ENCODE measurements around the gene KLC1.
"Not testable (repeated sequence)": the region's sequence is repeated elsewhere in the genome, so short reads cannot be mapped to it uniquely, and the experiment has no call there.

The KLC1 gene

GRCh38 chr14:103686831-103687485 is 57.9 kb downstream of the KLC1 start:
- Mint-ChIP-seq H3K4me3 (no peak overlapping the region), H3K9me3 (no peaks in the 10 kb centered on the region), H3K36me3 (peaks cover 98% of the 10 kb centered on the region), H3K4me1 (no peaks in the 10 kb centered on the region), H3K27ac (no peak overlapping the region)
- ATAC-seq = no peak
- DNase-seq (ENCODE audit: low spot score in 2 of 2) = no peak

GRCh38 chr14:103687712-103688111 is 58.7 kb downstream of the KLC1 start:
- DNase-seq (ENCODE audit: low spot score in 2 of 2) (no peak), ATAC-seq (no peak)
- Mint-ChIP-seq H3K4me3 (no peak overlapping the region), H3K4me1 (no peaks in the 10 kb centered on the region), H3K36me3 (peaks cover 98% of the 10 kb centered on the region), H3K9me3 (no peaks in the 10 kb centered on the region), H3K27ac (no peak overlapping the region)

GRCh38 chr14:103688441-103688840 is 59.4 kb downstream of the KLC1 start:
- H3K36me3 Mint-ChIP-seq = peaks cover 98% of the 10 kb centered on the region
- no peak overlapping the region for H3K27ac Mint-ChIP-seq
- H3K4me1 Mint-ChIP-seq = no peaks in the 10 kb centered on the region
- no peak for DNase-seq (ENCODE audit: low spot score in 2 of 2)
- ATAC-seq = no peak
- no peak overlapping the region for H3K4me3 Mint-ChIP-seq
- no peaks in the 10 kb centered on the region for H3K9me3 Mint-ChIP-seq

- ATAC-seq (no peak), DNase-seq (ENCODE audit: low spot score in 2 of 2) (no peak)
- peaks cover 99% of the 10 kb centered on the region for H3K36me3 Mint-ChIP-seq
- H3K9me3 Mint-ChIP-seq = no peaks in the 10 kb centered on the region
- H3K4me1 Mint-ChIP-seq = no peaks in the 10 kb centered on the region
- H3K4me3 Mint-ChIP-seq = no peak overlapping the region
- no peak overlapping the region for H3K27ac Mint-ChIP-seq
These were observed 60.2 kb downstream of the KLC1 start for GRCh38 chr14:103688906-103689902.

- no peak for DNase-seq (ENCODE audit: low spot score in 2 of 2)
- Mint-ChIP-seq H3K36me3 (peaks cover 96% of the 10 kb centered on the region), H3K4me1 (no peaks in the 10 kb centered on the region), H3K4me3 (no peak overlapping the region), H3K27ac (peak overlapping the region; percentile 6), H3K9me3 (no peaks in the 10 kb centered on the region)
- ATAC-seq = no peak
These were observed 61.3 kb downstream of the KLC1 start for GRCh38 chr14:103690332-103690731.

- not testable (repeated sequence) for H3K4me1 Mint-ChIP-seq; DNase-seq (ENCODE audit: low spot score in 2 of 2); ATAC-seq; H3K9me3 Mint-ChIP-seq; H3K4me3 Mint-ChIP-seq; H3K27ac Mint-ChIP-seq
- H3K36me3 Mint-ChIP-seq = peaks cover 87% of the 10 kb centered on the region
These were observed 62.6 kb downstream of the KLC1 start for GRCh38 chr14:103691655-103692054.

GRCh38 chr14:103692159-103692558 is 63.1 kb downstream of the KLC1 start:
- ATAC-seq (no peak), DNase-seq (ENCODE audit: low spot score in 2 of 2) (no peak)
- H3K27ac Mint-ChIP-seq = no peak overlapping the region
- H3K4me3 Mint-ChIP-seq = no peak overlapping the region
- H3K36me3 Mint-ChIP-seq = peaks cover 87% of the 10 kb centered on the region
- H3K4me1 Mint-ChIP-seq = no peaks in the 10 kb centered on the region
- H3K9me3 Mint-ChIP-seq = no peaks in the 10 kb centered on the region

GRCh38 chr14:103692871-103693270 is 63.9 kb downstream of the KLC1 start:
- H3K4me1 Mint-ChIP-seq = no peaks in the 10 kb centered on the region
- ATAC-seq (no peak), DNase-seq (ENCODE audit: low spot score in 2 of 2) (no peak)
- no peaks in the 10 kb centered on the region for H3K9me3 Mint-ChIP-seq
- H3K4me3 Mint-ChIP-seq = no peak overlapping the region
- peaks cover 88% of the 10 kb centered on the region for H3K36me3 Mint-ChIP-seq
- no peak overlapping the region for H3K27ac Mint-ChIP-seq

GRCh38 chr14:103693515-103693914 is 64.5 kb downstream of the KLC1 start:
- Mint-ChIP-seq H3K9me3 (no peaks in the 10 kb centered on the region), H3K27ac (no peak overlapping the region), H3K4me1 (no peaks in the 10 kb centered on the region), H3K4me3 (no peak overlapping the region), H3K36me3 (peaks cover 88% of the 10 kb centered on the region)
- ATAC-seq = no peak
- no peak for DNase-seq (ENCODE audit: low spot score in 2 of 2)

GRCh38 chr14:103694572-103695026 is 65.6 kb downstream of the KLC1 start:
- DNase-seq (ENCODE audit: low spot score in 2 of 2) = no peak

GRCh38 chr14:103695296-103696069 is 66.5 kb downstream of the KLC1 start:
- no peak for DNase-seq (ENCODE audit: low spot score in 2 of 2)
- H3K36me3 Mint-ChIP-seq = peaks cover 82% of the 10 kb centered on the region
- H3K27ac Mint-ChIP-seq = peak overlapping the region; percentile 24
- no peaks in the 10 kb centered on the region for H3K9me3 Mint-ChIP-seq
- peaks cover 6% of the 10 kb centered on the region for H3K4me1 Mint-ChIP-seq
- no peak overlapping the region for H3K4me3 Mint-ChIP-seq
- no peak for ATAC-seq

More at GRCh38 chr14:103694572-103695026, 65.6 kb downstream of the KLC1 start:
- Mint-ChIP-seq H3K4me3 (no peak overlapping the region), H3K36me3 (peaks cover 82% of the 10 kb centered on the region), H3K4me1 (peaks cover under 1% of the 10 kb centered on the region), H3K9me3 (no peaks in the 10 kb centered on the region), H3K27ac (peak overlapping the region; percentile 23)
- no peak for ATAC-seq

GRCh38 chr14:103696070-103696402 is 67.0 kb downstream of the KLC1 start:
- peaks cover 79% of the 10 kb centered on the region for H3K36me3 Mint-ChIP-seq
- no peak overlapping the region for H3K4me3 Mint-ChIP-seq
- no peak for ATAC-seq
- peaks cover 6% of the 10 kb centered on the region for H3K4me1 Mint-ChIP-seq
- peak overlapping the region; percentile 60 for H3K27ac Mint-ChIP-seq
- no peak for DNase-seq (ENCODE audit: low spot score in 2 of 2)
- H3K9me3 Mint-ChIP-seq = no peaks in the 10 kb centered on the region

- Mint-ChIP-seq H3K9me3 (no peaks in the 10 kb centered on the region), H3K27ac (peak overlapping the region; percentile 60), H3K4me1 (peaks cover 6% of the 10 kb centered on the region), H3K36me3 (peaks cover 77% of the 10 kb centered on the region), H3K4me3 (no peak overlapping the region)
- DNase-seq (ENCODE audit: low spot score in 2 of 2) = no peak
- no peak for ATAC-seq
These were observed 67.6 kb downstream of the KLC1 start for GRCh38 chr14:103696466-103697071.

- Mint-ChIP-seq H3K4me3 (no peak overlapping the region), H3K27ac (peak overlapping the region; percentile 86), H3K9me3 (no peaks in the 10 kb centered on the region), H3K36me3 (peaks cover 77% of the 10 kb centered on the region), H3K4me1 (peaks cover 6% of the 10 kb centered on the region)
- DNase-seq (ENCODE audit: low spot score in 2 of 2) (no peak), ATAC-seq (no peak)
These were observed 68.2 kb downstream of the KLC1 start for GRCh38 chr14:103697206-103697602.
